Right lobe of liver (tissue), 4 donors: ENCODE measurements around the gene DNAJC11.
"Not testable (repeated sequence)": the region's sequence is repeated elsewhere in the genome, so short reads cannot be mapped to it uniquely, and the experiment has no call there.

Experiments used
- POLR2A ChIP-seq: fragments of 450-650 bp; IDR thresholded peaks from one replicate; pipeline ENCODE4 v1.6.1; 2017; ENCODE audit warnings: antibody characterized with exemption, mild to moderate bottlenecking
- TF ChIP-seq, protein P1 (sequence below), 4 donors: fragments of 200-600 bp in 3 of 4; fragments of 450-650 bp in 1 of 4; IDR thresholded peaks; one replicate each; pipeline versions ENCODE4 v1.5.1 to v1.8.0; 2016 to 2022; ENCODE audit warnings: antibody characterized with exemption in 4 of 4, mild to moderate bottlenecking in 2 of 4
- donor health status: DM: no; HTN: no; CAD: no.
- donor health status: DM: no; HTN: no; CAD: no.
- donor health status: DM: no; HTN: yes; CAD: no.

DNA sequence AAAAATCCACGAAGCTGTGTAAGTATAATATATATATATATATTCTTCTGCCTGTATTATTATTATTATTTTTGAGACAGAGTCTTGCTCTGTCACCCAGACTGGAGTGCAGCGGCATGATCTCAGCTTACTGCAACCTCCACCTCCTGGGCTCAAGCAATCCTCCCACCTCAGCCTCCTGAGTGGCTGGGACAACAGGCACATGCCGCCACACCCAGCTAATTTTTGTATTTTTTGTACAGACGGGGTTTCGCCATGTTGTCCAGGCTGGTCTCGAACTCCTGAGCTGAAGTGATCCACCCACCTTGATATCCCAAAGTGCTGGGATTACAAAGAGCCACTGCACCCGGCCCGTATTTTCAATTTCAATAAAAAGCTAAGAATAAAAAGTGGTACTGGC, 101.6 kb downstream of the DNAJC11 start:
- TF ChIP-seq, protein P1, sequence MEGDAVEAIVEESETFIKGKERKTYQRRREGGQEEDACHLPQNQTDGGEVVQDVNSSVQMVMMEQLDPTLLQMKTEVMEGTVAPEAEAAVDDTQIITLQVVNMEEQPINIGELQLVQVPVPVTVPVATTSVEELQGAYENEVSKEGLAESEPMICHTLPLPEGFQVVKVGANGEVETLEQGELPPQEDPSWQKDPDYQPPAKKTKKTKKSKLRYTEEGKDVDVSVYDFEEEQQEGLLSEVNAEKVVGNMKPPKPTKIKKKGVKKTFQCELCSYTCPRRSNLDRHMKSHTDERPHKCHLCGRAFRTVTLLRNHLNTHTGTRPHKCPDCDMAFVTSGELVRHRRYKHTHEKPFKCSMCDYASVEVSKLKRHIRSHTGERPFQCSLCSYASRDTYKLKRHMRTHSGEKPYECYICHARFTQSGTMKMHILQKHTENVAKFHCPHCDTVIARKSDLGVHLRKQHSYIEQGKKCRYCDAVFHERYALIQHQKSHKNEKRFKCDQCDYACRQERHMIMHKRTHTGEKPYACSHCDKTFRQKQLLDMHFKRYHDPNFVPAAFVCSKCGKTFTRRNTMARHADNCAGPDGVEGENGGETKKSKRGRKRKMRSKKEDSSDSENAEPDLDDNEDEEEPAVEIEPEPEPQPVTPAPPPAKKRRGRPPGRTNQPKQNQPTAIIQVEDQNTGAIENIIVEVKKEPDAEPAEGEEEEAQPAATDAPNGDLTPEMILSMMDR (IDR thresholded peaks at IDR 0.05), result not testable (repeated sequence)
- TF ChIP-seq POLR2A, result not testable (repeated sequence)
